Stimulated activated CD8-positive, alpha-beta memory T cell treated with anti-CD3 and anti-CD28 coated beads, Interleukin-2, amount 100 ng/mL, for 1 hour (primary cell): ENCODE measurements around the gene INAFM1.

Experiments
- DNase-seq, 2 donors: peaks; one replicate each; pipeline ENCODE4 v3.0.0-alpha.2; 2020; ENCODE audit warnings: low read depth in 2 of 2

INAFM1 gene

DNA sequence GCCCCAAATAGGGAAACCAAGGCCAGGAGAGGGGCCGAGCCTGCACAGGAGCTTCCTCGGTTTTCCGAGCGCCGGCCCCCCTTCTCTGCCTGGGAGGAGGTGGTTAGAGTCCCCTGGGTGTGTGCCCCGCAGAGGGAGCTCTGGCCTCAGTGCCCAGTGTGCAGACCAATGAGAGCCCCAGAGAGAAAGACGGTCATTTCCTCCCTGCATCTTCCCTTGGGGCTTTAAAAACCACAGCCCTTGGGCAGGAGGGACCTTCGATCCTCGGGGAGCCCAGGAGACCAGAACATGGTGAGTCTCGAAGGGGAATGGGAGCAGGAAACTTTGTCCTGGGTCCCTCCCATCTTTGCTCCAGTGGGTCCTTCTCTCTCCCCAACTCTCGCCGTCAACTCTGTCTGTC lies 34.9 kb downstream of the INAFM1 start, which contains the start of gene C5AR1:
Gene C5AR1, plus strand, starts transcription at position 254 of the 400 bp plus-strand sequence. Its CDS starts 35 bp downstream, at position 289.
- DNase-seq, result no peak

DNA sequence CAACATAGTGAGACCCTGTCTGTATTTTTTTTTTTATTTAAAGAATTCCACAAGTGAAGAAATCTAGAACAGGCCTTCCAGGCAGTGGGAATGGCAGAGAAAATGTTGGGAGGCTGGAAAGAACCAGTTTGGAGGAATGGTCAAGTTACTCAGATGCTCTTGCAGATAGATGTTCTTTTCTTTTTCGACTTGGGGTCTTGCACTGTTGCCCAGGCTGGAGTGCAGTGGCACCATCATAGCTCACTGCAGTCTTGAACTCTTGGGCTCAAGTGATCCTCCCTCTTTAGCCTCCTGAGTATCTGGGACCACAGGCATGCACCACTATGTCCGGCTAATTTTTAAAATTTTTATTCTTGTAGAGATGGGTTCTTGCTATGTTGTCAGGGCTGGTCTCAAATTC lies 35.6 kb downstream of the INAFM1 start:
- no peak for DNase-seq

DNA sequence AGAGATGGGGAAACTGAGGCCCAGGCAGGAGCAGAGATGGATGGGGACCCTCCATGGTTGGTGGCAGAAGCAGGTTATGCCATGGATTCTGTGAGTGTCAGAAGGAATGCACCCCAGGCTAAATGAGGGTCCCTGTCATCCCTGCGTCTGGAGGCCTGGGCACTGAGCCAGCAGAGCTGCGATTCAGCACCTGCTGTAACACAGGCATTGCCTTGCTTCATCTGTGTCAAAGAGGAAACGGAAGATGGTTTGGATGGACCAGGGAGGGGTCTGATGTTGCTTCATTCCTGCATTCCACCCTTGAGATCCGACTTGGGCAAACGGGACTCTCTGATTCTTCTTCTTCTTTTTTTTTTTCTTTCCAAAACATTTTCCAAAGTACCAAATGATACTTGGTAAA lies 36.1 kb downstream of the INAFM1 start:
- DNase-seq, result no peak

DNA sequence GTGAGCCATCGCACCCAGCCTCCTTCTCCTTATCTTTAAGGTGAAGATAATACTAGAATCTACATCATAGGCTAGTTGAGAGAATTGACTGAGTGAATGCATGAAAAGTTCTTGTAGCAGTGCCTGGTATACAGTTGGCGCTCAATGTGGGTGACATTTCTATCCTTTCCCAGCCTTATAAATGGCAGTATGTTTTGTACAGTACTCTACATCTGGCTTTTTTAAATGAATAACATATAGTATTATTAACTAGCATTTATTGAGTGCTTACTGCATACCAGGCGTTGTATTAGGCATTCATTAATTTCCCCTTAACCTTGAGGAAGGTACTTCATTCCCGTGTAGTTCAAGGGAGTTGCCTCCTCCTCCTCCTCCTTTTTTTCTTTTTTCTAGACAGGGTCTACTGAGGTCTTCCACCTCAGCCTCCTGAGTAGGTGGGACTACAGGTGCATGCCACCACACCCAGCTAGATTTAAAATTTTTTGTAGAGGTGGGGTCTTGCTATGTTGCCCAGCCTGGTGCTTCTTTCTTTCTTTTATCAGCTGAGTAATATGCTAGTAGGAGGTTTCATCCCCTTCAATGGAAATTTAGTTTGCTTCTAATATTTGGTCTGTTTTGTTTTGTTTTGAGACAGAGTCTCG lies 37.8 kb downstream of the INAFM1 start:
- no peak for DNase-seq

DNA sequence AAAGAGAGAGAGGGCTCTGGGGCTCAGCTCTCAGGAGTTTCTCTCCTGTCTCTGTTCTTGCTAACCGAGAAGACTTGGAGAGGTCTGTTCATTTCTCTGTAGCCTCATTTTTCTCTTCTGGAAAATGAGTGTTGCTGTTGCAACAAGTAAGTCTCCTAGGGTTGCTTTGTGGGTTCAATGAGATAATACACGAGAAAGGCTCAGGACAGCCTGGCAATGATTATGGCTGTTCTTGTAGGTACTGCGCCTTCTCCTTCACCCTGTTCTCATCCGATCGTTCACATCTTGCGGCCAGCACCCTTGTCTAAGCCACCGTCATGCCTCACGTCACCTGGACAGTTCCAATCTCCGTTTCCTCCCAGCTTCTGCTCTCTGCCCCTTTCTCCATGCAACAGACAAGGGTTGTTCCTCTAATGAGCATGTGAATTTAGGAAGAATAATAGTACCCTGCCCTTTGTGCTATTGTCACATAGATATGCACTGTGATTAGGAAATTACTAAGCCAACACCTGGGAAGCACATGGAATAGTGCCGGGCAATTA lies 39.1 kb downstream of the INAFM1 start:
- no peak for DNase-seq

DNA sequence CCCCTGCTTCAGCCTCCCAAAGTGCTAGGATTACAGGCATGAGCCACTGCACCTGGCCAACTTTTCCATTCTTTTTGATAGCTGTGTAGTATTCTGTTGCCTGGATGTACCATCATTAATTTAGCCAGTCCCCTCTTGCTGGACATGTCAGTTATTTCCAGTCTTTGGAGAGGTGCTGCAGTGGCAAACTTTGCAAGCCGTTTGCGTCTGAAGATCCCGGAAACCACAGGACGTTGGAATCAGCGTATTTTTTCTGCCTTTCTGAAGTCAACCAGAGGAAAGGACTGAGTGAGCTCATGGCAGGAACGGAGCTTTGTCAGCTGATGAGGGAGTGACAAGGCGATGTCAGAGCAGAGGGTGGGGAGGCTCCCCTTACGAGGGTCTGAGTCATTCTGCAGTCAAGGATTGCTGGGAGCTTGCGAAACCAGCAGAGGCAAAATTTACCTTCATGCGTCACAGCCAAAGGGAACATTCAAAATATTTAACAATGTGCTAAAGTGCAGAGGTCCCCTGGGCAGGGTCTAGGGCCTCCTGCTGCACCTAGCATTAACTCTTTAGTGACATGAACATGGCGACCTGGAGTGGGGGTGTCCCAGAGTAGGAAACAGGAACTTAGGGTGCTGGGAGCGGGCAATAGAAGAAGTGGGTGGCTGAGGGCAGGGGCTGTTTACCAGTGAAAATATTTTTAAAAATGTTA lies 40.6 kb downstream of the INAFM1 start:
- no peak for DNase-seq

- DNase-seq, result no peak
Measured at GRCh38 chr19:47316513-47316912, 41.8 kb downstream of the INAFM1 start.

DNA sequence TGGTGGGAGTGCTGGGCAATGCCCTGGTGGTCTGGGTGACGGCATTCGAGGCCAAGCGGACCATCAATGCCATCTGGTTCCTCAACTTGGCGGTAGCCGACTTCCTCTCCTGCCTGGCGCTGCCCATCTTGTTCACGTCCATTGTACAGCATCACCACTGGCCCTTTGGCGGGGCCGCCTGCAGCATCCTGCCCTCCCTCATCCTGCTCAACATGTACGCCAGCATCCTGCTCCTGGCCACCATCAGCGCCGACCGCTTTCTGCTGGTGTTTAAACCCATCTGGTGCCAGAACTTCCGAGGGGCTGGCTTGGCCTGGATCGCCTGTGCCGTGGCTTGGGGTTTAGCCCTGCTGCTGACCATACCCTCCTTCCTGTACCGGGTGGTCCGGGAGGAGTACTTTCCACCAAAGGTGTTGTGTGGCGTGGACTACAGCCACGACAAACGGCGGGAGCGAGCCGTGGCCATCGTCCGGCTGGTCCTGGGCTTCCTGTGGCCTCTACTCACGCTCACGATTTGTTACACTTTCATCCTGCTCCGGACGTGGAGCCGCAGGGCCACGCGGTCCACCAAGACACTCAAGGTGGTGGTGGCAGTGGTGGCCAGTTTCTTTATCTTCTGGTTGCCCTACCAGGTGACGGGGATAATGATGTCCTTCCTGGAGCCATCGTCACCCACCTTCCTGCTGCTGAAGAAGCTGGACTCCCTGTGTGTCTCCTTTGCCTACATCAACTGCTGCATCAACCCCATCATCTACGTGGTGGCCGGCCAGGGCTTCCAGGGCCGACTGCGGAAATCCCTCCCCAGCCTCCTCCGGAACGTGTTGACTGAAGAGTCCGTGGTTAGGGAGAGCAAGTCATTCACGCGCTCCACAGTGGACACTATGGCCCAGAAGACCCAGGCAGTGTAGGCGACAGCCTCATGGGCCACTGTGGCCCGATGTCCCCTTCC lies 45.5 kb downstream of the INAFM1 start:
- DNase-seq, result no peak

DNA sequence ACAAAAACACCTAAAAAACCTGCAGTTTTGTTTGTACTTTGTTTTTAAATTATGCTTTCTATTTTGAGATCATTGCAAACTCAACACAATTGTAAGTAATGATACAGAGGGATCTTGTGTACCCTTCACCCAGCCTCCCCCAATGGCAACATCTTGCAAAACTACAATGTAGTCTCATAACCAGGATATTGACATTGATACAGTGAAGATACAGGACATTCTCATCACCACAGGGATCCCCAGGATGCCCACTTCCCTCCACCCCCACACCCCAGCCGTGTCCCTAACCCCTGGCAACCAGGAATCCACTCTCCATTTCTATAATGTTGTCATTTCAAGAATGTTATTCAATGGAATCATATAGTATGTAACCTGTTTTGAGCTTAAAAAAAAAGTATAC lies 46.9 kb downstream of the INAFM1 start:
- no peak for DNase-seq

- DNase-seq, result no peak
Measured at GRCh38 chr19:47322058-47322457, 47.4 kb downstream of the INAFM1 start.

- DNase-seq, result no peak
Measured at GRCh38 chr19:47323409-47323808, 48.7 kb downstream of the INAFM1 start.

DNA sequence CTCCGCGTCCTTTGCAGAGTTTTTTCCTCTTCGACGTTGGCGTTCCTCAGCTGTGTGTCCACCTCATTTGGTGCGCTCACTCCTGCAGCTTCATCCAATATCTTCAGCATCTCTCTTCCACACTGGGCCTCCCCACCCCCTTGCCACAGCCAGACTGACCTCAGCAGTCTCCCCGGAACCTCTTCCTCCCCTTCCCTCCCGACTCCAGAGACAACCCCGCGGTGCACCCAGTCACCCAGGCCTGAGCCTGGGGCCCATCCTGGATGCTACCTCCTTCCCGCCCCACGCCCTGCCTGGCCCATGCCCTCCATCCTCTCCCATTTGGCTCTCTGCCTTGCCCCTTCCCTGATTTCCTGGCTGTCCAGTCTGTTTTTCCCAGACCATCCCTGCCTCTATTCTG lies 49.2 kb downstream of the INAFM1 start:
- DNase-seq, result no peak

DNA sequence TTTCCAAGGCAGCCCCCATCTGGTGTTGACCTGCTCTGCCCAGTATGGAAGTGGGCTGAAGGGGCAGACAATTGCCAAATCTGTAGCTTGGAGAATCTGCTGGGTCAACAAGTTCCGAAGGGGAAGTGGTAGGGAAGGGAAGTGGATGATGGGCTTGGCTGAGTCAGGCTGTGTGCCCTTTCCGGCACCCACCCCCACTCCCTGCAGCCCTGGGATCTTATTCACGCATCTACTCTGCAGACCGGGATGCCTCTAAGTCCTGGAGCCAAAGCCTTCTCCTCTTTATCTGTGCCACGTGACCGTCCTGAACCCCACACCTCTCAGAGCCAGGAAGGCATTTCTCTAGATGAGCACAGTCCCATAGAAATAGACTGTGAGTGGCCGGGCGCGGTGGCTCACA lies 49.8 kb downstream of the INAFM1 start:
- DNase-seq, result no peak
